HG02970 (cell line): Measurements from ENCODE around the gene TMEM179.
"Not testable (repeated sequence)": the region's sequence is repeated elsewhere in the genome, so short reads cannot be mapped to it uniquely, and the experiment has no call there.

Experiments used
- ATAC-seq: cut with Tn5 transposase; IDR thresholded peaks from one replicate; pipeline ENCODE4 v1.9.1; 2021; ENCODE audit warnings: mild to moderate bottlenecking, moderate library complexity, moderate number of reproducible peaks; ENCODE audit not compliant: unreplicated experiment, low FRiP score

TMEM179 gene

DNA sequence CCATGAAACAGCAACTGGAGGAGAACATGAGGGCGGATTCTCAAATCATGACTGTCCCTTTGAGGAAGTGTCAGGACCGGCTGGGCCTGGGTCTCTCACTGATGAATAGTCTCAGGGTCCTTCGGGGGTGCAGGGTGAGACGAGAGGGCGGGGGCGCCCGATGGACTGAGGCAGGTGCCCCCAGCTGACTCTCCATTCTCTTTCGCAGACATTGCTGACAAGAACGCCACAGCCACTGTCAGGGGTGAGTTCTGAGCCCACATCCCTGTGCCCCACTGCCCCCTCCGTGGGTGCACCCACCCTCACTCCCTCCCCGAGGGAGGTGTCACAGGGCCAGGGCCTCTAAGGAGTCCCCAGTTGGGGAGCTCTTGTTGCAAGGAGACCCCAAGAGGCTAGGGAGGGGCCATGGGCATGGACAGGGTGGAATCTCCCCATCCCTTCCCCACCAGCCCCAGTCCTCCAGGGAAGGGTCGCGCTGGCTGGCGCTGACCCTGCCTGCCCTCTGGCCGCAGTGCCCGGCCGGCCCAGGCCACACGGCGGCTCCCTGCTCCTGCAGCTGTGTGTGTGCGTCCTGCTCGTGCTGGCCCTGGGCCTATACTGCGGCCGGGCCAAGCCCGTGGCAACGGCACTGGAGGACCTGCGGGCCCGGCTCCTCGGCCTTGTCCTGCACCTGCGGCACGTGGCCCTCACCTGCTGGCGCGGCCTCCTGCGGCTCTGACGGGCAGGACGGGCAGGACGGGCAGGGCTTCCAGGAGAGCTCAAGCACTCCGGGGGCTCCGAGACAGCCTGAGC is 16.3 kb downstream of the TMEM179 start:
- ATAC-seq: no peak

GRCh38 chr14:104587641-104588040 is 16.9 kb downstream of the TMEM179 start:
- ATAC-seq: no peak

GRCh38 chr14:104586832-104587620 is 17.5 kb downstream of the TMEM179 start:
- ATAC-seq: no peak

DNA sequence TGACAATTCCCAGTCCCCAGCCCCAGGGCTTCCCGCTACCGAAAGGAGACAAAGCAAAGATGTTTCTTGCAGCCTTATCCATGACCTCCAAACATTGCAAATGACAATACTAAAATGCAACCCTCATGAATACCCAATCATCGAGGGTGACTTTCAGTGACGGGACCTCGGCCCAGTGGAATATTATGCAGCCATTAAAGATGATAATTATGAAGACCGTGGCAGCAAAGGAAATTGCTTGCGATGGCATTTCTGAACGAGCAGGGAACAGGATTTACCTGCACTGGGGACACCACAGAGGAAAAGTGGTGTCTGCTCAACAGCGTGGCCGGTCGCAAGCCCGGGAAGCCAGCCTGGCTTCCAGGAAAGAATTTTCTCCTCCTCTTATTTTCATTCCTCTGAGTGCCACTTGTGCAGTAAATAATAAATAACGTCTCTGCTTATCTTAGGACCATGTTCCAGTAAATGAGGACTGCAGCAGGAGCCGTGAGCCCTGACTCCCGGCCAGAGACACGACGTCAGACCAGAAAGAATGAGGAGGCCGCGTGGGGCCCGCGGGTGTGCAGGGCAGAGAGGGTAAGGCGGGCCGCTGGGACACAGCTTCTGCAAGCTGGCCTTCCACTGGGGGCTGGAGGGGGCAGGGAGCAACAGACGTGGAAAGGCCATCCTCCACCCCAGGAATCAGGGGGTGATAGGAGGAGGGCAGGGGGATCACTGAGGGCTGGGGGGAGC is 18.4 kb downstream of the TMEM179 start:
- no peak for ATAC-seq

- ATAC-seq: no peak
These were observed 20.0 kb downstream of the TMEM179 start for GRCh38 chr14:104584557-104584956.

GRCh38 chr14:104583424-104584306 is 20.9 kb downstream of the TMEM179 start:
- no peak for ATAC-seq

GRCh38 chr14:104582662-104583061 is 21.9 kb downstream of the TMEM179 start:
- no peak for ATAC-seq

DNA sequence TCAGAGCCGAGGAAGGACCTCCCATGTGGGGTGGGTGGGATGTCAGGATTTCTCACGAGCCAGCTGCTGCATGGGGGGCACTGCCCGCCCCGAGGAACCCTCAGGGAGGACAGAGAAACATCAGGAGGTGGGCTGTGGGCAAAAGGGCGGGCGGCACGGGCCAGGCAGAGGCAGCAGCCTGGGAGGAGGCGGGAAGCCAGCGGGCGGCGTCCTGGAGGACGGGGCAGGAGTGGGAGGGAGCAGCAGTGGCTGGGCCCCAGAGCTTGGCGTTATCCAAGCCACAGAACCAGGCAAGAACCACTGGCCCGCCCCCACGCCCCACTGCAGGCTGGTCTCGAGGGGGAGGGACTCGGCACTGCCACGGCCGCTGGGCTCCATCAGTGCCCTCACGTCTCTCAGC is 22.6 kb downstream of the TMEM179 start:
- no peak for ATAC-seq

- ATAC-seq: no peak
These were observed 23.1 kb downstream of the TMEM179 start for GRCh38 chr14:104581521-104581920.

DNA sequence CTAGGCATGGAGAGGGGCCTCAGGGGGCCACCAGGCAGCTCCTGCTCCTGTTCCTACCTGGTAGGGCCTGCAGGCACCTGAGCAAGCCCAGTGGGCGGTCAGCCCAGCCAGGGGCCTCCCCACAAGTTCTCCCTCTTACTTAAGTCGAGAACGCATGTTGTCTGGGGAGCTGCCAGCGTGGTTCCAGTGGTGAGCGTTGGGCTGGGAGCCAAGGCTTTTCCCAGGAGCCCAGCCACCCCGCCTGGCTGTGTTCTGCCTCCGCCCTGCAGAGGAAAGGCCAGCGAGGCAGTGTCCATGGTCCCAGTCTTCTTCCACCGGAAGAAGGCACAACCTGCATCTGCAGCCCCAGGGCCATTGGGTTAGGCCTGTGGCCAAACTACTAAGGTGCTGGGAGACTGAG is 23.6 kb downstream of the TMEM179 start:
- ATAC-seq: no peak

DNA sequence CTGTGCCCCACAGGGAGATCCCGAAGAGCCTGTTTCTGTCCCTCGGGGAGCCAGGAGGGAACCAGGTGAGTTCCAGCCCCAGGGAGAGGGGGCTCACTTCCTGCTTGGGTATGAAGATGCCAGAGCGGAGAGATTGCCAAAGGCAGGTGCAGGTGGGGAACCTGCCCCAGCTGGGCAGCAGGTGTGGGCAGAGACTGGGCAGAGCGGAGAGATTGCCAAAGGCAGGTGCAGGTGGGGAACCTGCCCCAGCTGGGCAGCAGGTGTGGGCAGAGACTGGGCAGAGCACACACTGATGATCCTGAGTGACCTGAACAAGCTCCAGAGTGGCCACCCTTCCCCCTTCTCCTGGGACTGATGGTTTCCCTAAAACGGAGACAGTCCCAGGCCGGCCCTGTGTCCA is 24.6 kb downstream of the TMEM179 start:
- not testable (repeated sequence) for ATAC-seq

DNA sequence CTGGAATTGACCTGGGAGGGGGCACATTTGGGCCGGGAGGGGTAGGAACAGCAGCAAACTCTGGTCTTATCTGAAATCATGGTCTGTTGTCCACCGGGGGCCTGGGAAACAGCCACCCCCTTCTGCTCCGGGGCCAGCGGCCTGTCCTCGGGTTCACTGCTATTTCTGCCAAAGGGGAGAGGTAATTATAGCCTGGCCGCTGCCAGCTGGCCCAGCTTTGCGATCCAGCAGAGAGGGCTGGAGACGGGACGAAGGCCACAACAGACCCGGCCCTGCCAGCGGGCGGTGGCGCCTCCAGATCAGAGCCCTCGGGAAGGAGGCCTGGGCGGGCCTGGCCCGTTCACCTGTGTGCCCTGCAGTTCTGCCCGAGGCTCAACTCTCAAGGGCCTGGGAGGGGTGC is 25.1 kb downstream of the TMEM179 start, which contains the start of gene C14orf180:
TSS of gene C14orf180 (plus strand) at position 258 of the 400 bp plus-strand sequence. CDS start 6,667 bp downstream, outside the sequence.
- no peak for ATAC-seq

- ATAC-seq: no peak
These were observed 26.3 kb downstream of the TMEM179 start for GRCh38 chr14:104578321-104578720.

DNA sequence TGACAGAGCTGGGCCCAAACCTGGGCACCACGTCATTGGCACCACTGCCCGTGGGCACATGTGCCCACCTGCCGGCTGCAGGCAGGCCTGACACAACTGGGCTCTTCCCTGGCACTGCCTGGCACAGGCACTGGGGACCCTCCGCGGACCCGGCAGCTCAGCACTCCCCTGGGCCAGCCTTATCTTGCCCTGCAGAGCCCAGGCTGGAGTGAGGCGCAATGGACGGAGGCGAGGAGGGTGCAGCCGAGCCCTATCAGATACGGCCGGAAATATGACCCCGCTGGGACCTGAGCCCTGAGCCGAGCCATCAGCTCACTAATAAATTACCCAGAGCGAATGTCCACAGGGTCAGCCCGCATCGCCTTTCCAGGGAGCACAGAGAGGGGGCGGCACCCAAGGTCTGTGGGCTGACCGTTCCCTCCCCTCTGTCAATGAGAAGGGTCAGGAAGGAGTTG is 26.7 kb downstream of the TMEM179 start:
- no peak for ATAC-seq

DNA sequence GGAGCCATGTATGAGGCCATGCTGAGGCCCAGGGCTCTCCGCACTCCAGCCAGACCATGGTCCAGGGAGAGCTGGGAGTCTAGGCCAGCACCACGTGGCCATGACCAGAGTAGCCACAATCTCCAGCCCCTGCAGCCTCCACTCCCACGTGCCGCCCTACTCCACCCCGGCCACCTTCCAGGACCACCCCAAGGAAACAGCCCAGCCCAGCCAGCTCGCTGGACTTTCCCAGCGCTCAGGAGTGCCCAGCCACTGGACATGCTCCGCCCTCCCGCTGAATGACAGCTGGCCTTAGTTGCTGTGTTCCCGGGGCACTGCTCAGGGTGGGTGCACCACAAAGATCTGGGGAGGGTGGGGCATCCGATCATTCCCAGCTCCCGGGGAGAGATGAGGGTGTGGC is 27.1 kb downstream of the TMEM179 start:
- ATAC-seq: no peak

DNA sequence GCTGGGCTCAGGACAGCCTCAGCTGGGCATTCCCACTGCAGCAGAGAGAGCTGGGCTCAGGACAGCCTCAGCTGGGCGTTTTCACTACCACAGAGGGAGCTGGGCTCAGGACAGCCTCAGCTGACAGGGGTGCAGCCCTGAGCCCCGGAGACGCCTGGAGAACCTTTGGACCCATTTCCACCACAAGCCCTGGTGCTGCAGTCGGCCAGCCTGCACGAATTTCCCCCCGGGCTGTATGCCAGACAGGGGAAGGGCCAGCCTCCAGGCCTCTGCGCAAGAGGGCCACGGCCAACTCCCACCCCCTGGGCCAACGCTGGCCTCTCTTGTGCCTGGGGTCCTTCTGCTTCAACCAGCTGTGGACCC is 27.6 kb downstream of the TMEM179 start:
- ATAC-seq: no peak

DNA sequence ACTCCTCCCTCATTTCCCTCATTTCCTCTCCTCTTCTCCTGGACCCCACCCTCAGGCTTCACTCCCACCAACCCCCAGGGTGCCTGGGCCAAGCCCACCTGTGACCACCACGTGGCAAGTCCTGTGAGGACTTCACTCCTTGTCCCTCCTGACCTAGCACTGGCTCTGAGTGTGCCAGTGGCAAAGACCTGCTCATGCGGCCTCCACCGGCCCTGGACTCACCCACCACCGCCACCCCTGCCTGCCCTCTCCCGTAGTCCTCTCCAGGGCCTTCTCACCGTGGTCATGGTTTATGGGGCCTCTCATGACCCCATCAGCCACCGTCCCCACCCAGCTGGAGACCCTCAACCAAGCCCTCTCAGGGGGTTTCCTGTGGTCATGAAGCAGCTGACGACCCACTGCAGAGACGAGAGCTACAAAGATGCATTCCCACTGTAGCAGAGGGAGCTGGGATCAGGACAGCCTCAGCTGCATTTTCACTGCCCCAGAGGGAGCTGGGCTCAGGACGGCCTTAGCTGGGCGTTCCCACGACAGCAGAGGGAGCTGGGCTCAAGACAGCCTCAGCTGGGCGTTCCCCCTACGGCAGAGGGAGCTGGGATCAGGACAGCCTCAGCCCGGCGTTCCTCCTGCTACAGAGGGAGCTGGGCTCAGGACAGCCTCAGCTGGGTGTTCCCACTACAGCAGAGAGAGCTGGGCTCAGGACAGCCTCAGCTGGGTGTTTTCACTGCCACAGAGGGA is 28.2 kb downstream of the TMEM179 start:
- no peak for ATAC-seq

GRCh38 chr14:104574978-104575583 is 29.5 kb downstream of the TMEM179 start:
- no peak for ATAC-seq

DNA sequence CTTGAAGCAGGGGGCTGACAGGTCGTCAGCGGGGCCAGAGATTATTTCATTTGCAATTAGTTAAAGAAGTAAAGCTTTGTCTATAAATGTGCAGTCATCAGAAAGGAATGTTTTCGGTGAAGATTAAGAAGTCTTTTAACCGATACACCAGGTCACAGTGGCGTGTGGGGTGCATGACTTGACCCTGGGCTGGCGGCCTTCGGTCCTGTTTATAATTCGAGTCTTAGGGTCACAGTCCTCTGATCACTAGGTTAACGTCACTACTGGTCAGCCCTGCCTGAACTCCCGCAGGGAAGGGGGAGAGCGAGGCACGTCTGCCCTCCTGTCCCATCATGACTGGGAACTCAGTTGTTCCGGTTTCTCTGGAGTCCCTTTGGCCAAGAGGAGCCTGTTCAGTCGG is 30.0 kb downstream of the TMEM179 start:
- no peak for ATAC-seq
